GOT3 (cell line): ENCODE data around the gene DNAH14.

Experiments used
- DNase-seq: peaks from one replicate; lab custom pipeline; 2025; ENCODE audit warnings: mixed read lengths; lab: John Stamatoyannopoulos, UW

The DNAH14 gene

GRCh38 chr1:225428881-225429455 lies 499.5 kb downstream of the DNAH14 start:
- no peak for DNase-seq

DNA sequence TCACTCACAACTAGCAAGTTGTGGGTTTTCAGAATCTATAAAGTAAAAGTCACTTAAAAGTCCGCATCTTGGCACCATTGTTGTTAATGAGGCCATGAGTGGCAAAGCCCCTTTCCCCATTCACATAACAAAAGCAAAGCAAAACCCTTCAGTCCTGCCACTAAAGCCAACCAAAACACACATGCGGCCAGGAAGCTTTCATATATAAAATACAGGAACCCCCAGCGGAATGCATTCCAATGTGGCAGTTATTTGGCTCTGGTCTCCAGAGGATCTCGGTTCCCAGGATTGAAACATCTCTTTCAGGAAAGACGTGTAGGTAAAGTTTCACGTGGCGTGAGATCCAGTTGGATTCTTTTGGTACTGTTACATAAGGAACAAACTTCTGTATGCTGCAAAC lies 500.8 kb downstream of the DNAH14 start:
- no peak for DNase-seq

DNA sequence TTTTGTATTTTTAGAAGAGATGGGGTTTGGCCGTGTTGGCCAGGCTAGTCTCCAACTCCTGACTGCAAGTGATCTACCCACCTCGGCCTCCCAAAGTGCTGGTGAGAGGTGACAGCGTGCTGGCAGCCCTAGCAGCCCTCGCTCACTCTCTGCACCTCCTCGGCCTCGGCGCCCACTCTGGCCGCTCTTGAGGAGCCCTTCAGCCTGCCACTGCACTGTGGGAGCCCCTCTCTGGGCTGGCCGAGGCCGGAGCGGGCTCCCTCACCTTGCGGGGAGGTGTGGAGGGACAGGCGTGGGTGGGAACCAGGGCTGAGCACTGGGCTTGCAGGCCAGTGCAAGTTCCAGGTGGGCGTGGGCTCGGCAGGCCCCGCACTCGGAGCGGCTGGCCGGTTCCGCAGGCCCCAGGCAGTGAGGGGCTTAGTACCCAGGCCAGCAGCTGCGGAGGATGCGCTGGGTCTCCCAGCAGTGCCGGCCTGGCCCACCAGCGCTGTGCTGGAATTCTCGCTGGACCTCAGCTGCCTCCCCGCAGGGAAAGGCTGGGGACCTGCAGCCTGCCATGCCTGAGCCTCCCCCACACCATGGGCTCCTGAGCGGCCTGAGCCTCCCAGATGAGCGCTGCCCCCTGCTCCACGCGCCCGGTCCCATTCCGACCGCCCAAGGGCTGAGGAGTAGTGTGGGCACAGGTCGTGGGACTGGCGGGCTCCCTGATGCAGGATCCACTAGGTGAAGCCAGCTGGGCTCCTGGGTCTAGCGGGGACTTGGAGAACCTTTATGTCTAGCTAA lies 501.8 kb downstream of the DNAH14 start:
- DNase-seq: no peak

DNA sequence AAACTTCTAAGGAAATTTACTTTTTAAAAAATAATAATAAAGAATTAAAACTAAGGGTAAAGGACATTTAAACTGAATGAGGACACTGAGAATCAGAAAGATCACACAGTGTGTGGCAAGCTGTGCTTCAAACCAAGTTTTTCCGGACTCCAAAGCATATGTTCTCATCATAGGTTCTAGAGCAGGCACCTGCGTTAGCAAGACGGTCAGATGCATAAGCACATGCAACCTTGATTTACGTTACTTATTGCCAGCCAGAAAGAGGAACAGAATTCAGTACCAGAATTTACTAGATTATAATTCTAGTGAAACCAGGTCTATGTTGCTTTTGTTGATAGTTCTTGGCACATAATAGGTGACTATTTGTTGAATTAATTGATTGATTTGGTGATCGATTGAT lies 504.6 kb downstream of the DNAH14 start:
- no peak for DNase-seq

DNA sequence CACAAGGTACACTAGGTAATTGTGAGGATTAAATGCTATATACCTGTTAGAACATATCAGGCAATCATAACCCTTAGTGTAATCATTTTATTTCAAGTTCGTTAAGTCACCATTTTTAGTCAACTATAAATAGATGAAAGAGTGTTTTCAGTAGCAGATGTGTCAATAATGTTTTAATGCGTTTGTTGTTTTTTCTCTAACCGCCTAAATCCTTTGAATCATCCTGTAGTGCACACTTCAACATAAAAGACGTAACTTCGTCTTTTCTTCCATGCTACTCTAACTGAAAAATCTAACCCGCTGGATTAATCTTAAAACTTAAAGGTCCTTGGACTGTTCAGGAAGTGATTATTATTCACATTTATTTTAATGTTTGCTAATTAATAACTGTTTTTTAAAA lies 505.6 kb downstream of the DNAH14 start:
- DNase-seq: no peak

- DNase-seq: no peak
Observed at GRCh38 chr1:225435487-225435886, 506.0 kb downstream of the DNAH14 start.

- DNase-seq: no peak
Observed at GRCh38 chr1:225435957-225436392, 506.5 kb downstream of the DNAH14 start.

GRCh38 chr1:225437710-225438437 lies 508.4 kb downstream of the DNAH14 start:
- DNase-seq: no peak

DNA sequence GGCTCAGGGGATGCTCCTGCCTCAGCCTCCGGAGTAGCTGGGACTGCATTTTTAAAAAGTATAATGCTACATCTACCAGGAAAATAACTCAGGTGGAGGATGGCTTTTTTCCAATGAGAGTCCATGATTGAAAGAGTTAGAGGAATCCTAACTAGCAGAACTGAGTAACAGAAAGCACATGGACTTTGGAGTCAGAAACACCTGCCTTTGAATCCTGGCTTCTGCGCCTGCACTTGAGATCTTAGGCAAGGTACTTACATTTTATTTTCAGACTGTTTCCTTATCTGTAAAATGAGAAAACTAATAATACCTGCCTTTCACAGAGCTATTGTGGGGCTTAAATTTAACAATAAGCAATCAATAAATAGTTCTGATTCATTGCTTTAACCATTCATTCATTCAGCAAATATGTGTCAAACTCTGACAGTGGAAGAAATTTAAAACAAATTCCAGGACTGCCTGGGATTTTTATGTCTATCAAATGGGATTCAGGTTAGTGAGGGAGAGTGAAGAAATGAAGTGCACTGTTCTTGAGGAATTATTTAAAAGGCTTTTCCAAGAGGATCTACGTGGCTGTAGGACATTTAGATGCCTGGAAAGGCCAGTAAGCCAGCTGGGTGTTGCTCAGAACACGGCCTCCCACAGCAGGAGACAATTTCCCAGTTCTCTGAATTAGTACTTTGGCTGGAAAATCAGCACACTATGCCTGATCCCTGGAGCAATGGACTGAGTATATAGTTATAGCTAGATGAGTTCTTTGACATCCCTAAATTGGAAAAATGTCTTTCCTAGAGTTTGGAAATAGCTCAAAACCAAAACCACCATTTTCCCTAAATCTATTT lies 511.1 kb downstream of the DNAH14 start:
- DNase-seq: no peak

DNA sequence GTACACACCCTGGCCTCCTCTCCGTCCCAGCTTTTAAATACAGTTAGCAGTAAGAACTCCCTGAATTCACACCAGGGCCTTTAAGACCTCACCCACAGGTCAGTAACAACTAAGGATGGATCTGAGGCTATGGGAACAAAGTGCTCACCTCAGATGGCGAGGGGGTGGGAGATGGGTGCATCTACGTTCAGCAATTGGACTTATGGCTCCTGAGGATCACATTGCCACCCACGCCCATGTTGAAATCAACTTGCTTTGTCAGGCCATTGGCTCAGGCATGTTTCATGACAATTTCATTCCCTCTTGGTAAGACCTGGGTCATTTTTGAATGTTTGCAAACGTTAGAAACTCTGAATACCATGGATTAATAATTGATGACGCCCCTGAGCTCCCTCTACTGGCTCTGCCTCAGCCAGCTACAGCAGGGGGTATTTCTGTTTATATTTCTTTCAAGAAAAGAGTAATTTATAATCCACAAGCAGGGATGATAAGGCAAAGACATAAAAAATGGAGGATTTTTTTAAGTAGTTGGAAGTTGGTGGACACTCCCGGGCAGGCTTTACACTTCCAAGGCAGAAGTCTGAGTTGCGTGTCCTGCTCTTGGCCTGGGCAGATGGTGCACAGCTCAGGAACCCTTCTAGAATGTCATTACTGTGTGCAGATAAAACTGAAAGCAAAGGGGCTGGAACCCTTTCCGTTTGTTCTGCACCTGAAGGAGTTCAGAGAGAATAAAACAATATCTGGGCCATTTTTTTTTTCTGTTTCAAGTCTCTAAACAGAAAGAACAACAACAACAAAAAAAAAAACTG lies 512.0 kb downstream of the DNAH14 start:
- DNase-seq: no peak

GRCh38 chr1:225442123-225442505 lies 512.6 kb downstream of the DNAH14 start:
- no peak for DNase-seq

DNA sequence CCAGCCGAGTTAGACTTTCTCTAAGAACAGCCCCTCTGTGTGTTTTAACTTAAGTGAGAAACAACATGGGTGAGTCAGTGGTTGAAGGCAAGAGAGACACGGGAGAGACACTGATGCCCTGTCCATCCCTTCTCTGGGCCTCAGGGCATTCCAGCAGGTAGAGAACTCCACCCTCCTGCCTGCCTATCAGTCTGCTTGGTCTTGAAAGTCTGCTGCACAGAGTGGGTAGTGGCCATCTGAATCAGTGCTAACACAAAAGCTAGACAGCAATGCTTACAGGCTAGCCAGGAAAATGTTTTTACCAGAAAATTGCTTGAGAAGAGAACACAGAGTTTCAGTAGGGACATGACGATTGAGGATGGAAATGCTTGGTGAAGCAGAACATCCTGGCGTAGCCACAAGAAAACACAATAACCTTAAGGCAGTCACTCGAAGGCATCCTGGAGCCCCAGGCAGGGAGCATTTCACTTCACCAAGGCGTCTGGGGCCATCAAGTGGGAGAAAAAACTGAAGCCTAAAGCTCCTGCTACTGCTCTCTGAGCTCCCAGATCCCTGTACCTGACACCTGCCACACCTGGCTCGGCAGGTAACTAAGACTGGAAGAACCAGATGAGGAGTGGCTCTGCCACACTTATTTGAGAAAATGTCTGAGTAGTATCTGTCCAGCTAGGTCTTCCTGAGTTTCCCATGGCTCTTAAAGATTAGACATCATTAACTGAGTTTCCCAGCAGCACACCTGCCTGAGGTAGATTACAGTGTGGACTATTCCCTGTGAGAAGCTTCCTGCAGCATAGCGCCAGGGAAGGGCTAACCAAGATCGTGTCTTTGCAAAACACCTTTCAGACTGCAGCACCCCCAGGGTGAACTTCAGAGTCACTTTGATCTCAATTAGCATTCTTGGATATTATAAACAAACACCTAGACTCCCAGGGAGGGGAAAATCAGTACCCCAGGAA lies 516.4 kb downstream of the DNAH14 start:
- no peak for DNase-seq

- no peak for DNase-seq
Observed at GRCh38 chr1:225446595-225446960, 517.1 kb downstream of the DNAH14 start.

- DNase-seq: no peak
Observed at GRCh38 chr1:225446981-225447615, 517.6 kb downstream of the DNAH14 start.

- no peak for DNase-seq
Observed at GRCh38 chr1:225447650-225448089, 518.2 kb downstream of the DNAH14 start.

- no peak for DNase-seq
Observed at GRCh38 chr1:225448146-225448805, 518.8 kb downstream of the DNAH14 start.
